Hepatocyte (in vitro differentiated cells): Measurements from ENCODE around the gene ATP8A2. TPM values are rescaled to one million over a fixed set of nuclear protein-coding genes. Genes with fewer than 3 reads are reported as not detected.

ENCODE experiments used
- DNase-seq: peaks from one replicate; pipeline ENCODE4 v3.0.0-alpha.2; 2016; ENCODE audit warnings: low spot score
- H2AFZ ChIP-seq: fragments of 200-600 bp; sonication (generic); 2 replicates; pipeline ENCODE4 v1.6.0; 2016; ENCODE audit warnings: antibody characterized with exemption, mild to moderate bottlenecking
- H3K27ac ChIP-seq: fragments of 200-600 bp; sonication (generic); 2 replicates; pipeline ENCODE4 v1.5.1; 2016; ENCODE audit warnings: mild to moderate bottlenecking
- H3K27me3 ChIP-seq: fragments of 200-600 bp; sonication (generic); 2 replicates; pipeline ENCODE4 v1.6.1; 2016
- H3K36me3 ChIP-seq: fragments of 200-600 bp; sonication (generic); replicated peaks from 2 replicates; pipeline ENCODE4 v1.5.1; 2016; ENCODE audit warnings: low read depth; ENCODE audit not compliant: insufficient read depth
- H3K4me1 ChIP-seq: fragments of 200-600 bp; sonication (generic); 2 replicates; pipeline ENCODE4 v1.5.1; 2016; ENCODE audit warnings: mild to moderate bottlenecking, moderate library complexity; ENCODE audit not compliant: insufficient read depth
- H3K4me2 ChIP-seq: fragments of 200-600 bp; sonication (generic); 2 replicates; pipeline ENCODE4 v1.6.0; 2016
- H3K4me3 ChIP-seq: fragments of 200-600 bp; sonication (generic); 2 replicates; pipeline ENCODE4 v1.5.1; 2016; ENCODE audit warnings: mild to moderate bottlenecking
- H3K79me2 ChIP-seq: fragments of 200-600 bp; sonication (generic); 2 replicates; pipeline ENCODE4 v1.6.0; 2017; ENCODE audit warnings: mild to moderate bottlenecking
- H3K9me2 ChIP-seq: fragments of 200-600 bp; sonication (generic); replicated peaks from 2 replicates; pipeline ENCODE4 v1.6.0; 2017; ENCODE audit warnings: mild to moderate bottlenecking; ENCODE audit not compliant: insufficient read depth
- H3K9me3 ChIP-seq: fragments of 200-600 bp; sonication (generic); 2 replicates; pipeline ENCODE4 v1.5.1; 2016; ENCODE audit warnings: low read depth, mild to moderate bottlenecking
- H4K20me1 ChIP-seq: fragments of 200-600 bp; sonication (generic); 2 replicates; pipeline ENCODE4 v1.6.0; 2016; ENCODE audit warnings: mild to moderate bottlenecking; ENCODE audit not compliant: insufficient read depth, poor library complexity, severe bottlenecking
- CTCF ChIP-seq: fragments of 200-600 bp; sonication (generic); IDR thresholded peaks from 2 replicates; pipeline ENCODE4 v1.5.1; 2016; ENCODE audit warnings: antibody characterized with exemption, mild to moderate bottlenecking; ENCODE audit not compliant: poor library complexity
- EZH2 ChIP-seq: fragments of 200-600 bp; sonication (generic); IDR thresholded peaks from 2 replicates; pipeline ENCODE4 v1.6.1; 2016; ENCODE audit warnings: antibody characterized with exemption, mild to moderate bottlenecking, borderline replicate concordance
- EZH2phosphoT487 ChIP-seq: fragments of 200-600 bp; sonication (generic); IDR thresholded peaks from one replicate; pipeline ENCODE4 v1.6.1; 2018; ENCODE audit warnings: antibody characterized with exemption, mild to moderate bottlenecking, low read depth, moderate library complexity; ENCODE audit not compliant: unreplicated experiment, severe bottlenecking
- WGBS: methylation state at CpG from one replicate; pipeline ENCODE4 v1.1.6; 2016; ENCODE audit warnings: low lambda C conversion rate; ENCODE audit errors: missing lambda C conversion rate; 5-methylcytosine and 5-hydroxymethylcytosine counted together
- polyA plus RNA-seq: library from polyadenylated mRNA; unstranded; fragments of >200 nt; fragmentation: Nextera tagmentation; extraction: Ambion mirVana; gene quantifications from 2 replicates; pipeline ENCODE4 v1.2.1, GENCODE V29; 2016
- total RNA-seq: library from RNA; depleted of rRNA; stranded (reverse); fragments of >200 nt; gene quantifications from 2 replicates; pipeline ENCODE4 v1.2.3, GENCODE V29; 2014

ATP8A2 gene
- total and polyA plus RNA-seq, 2 experiments from 2014 or later, result 2.1 to 3.1 TPM

DNA sequence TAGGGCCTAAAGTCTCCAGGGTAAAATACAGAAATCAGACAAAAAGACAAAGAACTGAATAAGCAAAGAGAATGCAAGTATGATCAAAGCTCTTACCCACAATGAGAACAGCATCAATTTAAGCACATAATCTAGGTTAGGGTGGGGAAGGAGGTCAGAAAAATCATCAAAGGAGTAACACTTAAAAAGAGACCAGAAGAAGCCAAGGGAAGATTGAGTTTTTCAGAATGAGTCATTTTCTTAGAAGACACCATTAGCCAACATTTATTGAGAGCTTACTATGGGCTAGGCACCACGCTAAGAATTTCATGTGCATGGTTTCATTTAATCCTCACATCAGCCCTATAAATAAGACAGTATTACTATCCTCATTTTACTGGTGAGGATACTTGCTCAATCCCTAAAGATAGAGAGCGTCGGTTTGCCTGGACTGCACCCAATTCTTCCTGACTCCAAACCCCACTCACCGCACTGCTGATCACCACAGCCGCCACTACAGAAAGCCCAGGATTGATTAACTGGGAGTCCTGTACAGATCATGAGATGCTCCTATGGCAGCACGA, 681.7 kb downstream of the ATP8A2 start:
- H3K9me3 ChIP-seq, result no peaks in the 10 kb centered on the region
- no peaks in the 10 kb centered on the region for H4K20me1 ChIP-seq
- H3K9me2 ChIP-seq, result no peaks in the 10 kb centered on the region
- H3K27me3 ChIP-seq, result peaks cover 61% of the 10 kb centered on the region
- H3K27ac ChIP-seq, result no peak overlapping the region
- no peak for TF ChIP-seq EZH2phosphoT487
- TF ChIP-seq EZH2, result no peak
- TF ChIP-seq CTCF, result no peak
- no peak overlapping the region for H3K4me3 ChIP-seq
- 81% methylated on average over 6 of the region's 6 CpGs for WGBS
- H3K4me2 ChIP-seq, result no peak overlapping the region
- H3K4me1 ChIP-seq, result peaks cover 14% of the 10 kb centered on the region
- no peaks in the 10 kb centered on the region for H3K79me2 ChIP-seq
- no peak overlapping the region for H2AFZ ChIP-seq
- no peak for DNase-seq
- no peaks in the 10 kb centered on the region for H3K36me3 ChIP-seq

- Histone ChIP-seq H3K79me2 (no peaks in the 10 kb centered on the region), H3K4me3 (no peak overlapping the region), H3K4me2 (no peak overlapping the region), H3K9me2 (no peaks in the 10 kb centered on the region), H3K36me3 (no peaks in the 10 kb centered on the region), H3K27ac (no peak overlapping the region), H2AFZ (no peak overlapping the region), H3K27me3 (peaks cover 56% of the 10 kb centered on the region), H4K20me1 (no peaks in the 10 kb centered on the region), H3K9me3 (no peaks in the 10 kb centered on the region), H3K4me1 (peaks cover 13% of the 10 kb centered on the region)
- DNase-seq, result no peak
- TF ChIP-seq EZH2 (no peak), EZH2phosphoT487 (no peak), CTCF (no peak)
Observed at GRCh38 chr13:26054896-26055295, 683.1 kb downstream of the ATP8A2 start.

- Histone ChIP-seq H3K4me1 (no peaks in the 10 kb centered on the region), H3K79me2 (no peaks in the 10 kb centered on the region), H3K36me3 (no peaks in the 10 kb centered on the region), H3K27me3 (peaks cover 23% of the 10 kb centered on the region), H3K4me2 (no peak overlapping the region), H3K9me2 (no peaks in the 10 kb centered on the region), H3K27ac (no peak overlapping the region), H3K9me3 (no peaks in the 10 kb centered on the region), H3K4me3 (no peak overlapping the region), H4K20me1 (no peaks in the 10 kb centered on the region), H2AFZ (no peak overlapping the region)
- WGBS, result 88% methylated on average over 6 of the region's 6 CpGs
- TF ChIP-seq CTCF (no peak), EZH2 (no peak), EZH2phosphoT487 (no peak)
- DNase-seq, result no peak
Observed at GRCh38 chr13:26058704-26059103, 686.9 kb downstream of the ATP8A2 start.

DNA sequence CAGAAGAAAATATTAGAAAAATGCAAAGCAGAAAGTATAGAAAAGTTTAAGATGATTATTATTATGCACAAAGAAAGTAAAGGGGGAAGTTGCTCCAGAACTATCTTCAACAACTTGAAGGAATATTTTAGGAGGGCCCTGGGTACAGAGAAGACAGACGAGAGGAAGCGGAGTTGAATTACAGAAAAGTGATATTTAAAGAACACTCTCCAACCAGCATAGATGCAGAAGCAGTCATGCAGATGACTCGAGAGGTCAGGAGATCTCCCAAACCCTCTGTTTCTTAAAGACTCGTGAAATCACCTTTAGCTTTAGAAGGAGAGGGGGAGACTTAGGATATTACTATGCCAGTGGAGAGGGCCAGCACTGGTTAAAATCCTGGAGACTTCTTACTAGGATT, 688.6 kb downstream of the ATP8A2 start:
- no peaks in the 10 kb centered on the region for H3K79me2 ChIP-seq
- no peak overlapping the region for H3K27ac ChIP-seq
- H4K20me1 ChIP-seq, result no peaks in the 10 kb centered on the region
- no peaks in the 10 kb centered on the region for H3K9me2 ChIP-seq
- H3K4me3 ChIP-seq, result no peak overlapping the region
- no peak overlapping the region for H2AFZ ChIP-seq
- no peak for TF ChIP-seq EZH2phosphoT487
- TF ChIP-seq CTCF, result no peak
- no peak for TF ChIP-seq EZH2
- 66% methylated on average over 4 of the region's 4 CpGs for WGBS
- no peaks in the 10 kb centered on the region for H3K9me3 ChIP-seq
- no peaks in the 10 kb centered on the region for H3K36me3 ChIP-seq
- no peaks in the 10 kb centered on the region for H3K4me1 ChIP-seq
- H3K27me3 ChIP-seq, result peaks cover 18% of the 10 kb centered on the region
- no peak overlapping the region for H3K4me2 ChIP-seq
- DNase-seq, result no peak
